Mucosa of stomach (tissue), 1 donor: Measurements from ENCODE around the gene HES6.

Experiments used
- H3K27me3 ChIP-seq: one replicate; pipeline ENCODE4 v1.7.0; 2013; ENCODE audit warnings: mild to moderate bottlenecking, low read length; ENCODE audit not compliant: control insufficient read depth, insufficient read depth
- H3K36me3 ChIP-seq: one replicate; pipeline ENCODE4 v1.7.0; 2013; ENCODE audit warnings: low read length; ENCODE audit not compliant: control insufficient read depth, insufficient read depth
- H3K4me1 ChIP-seq: one replicate; pipeline ENCODE4 v1.7.0; 2013; ENCODE audit warnings: mild to moderate bottlenecking, low read length; ENCODE audit not compliant: control insufficient read depth, insufficient read depth
- H3K4me3 ChIP-seq: one replicate; pipeline ENCODE4 v1.7.0; 2013; ENCODE audit warnings: low read length
- H3K9ac ChIP-seq: one replicate; pipeline ENCODE4 v1.7.0; 2013; ENCODE audit warnings: mild to moderate bottlenecking, low read length, moderate library complexity
- H3K9me3 ChIP-seq: one replicate; pipeline ENCODE4 v1.7.0; 2013; ENCODE audit warnings: mild to moderate bottlenecking, low read length, moderate library complexity; ENCODE audit not compliant: control insufficient read depth
- donor health status: Pancreatic carcinoma.

The HES6 gene

GRCh38 chr2:238224356-238225035 is 15.3 kb downstream of the HES6 start:
- no peak overlapping the region for H3K9ac ChIP-seq
- no peaks in the 10 kb centered on the region for H3K9me3 ChIP-seq
- H3K4me3 ChIP-seq: no peak overlapping the region
- no peaks in the 10 kb centered on the region for H3K27me3 ChIP-seq
- H3K36me3 ChIP-seq: no peaks in the 10 kb centered on the region
- H3K4me1 ChIP-seq: peaks cover 9% of the 10 kb centered on the region

DNA sequence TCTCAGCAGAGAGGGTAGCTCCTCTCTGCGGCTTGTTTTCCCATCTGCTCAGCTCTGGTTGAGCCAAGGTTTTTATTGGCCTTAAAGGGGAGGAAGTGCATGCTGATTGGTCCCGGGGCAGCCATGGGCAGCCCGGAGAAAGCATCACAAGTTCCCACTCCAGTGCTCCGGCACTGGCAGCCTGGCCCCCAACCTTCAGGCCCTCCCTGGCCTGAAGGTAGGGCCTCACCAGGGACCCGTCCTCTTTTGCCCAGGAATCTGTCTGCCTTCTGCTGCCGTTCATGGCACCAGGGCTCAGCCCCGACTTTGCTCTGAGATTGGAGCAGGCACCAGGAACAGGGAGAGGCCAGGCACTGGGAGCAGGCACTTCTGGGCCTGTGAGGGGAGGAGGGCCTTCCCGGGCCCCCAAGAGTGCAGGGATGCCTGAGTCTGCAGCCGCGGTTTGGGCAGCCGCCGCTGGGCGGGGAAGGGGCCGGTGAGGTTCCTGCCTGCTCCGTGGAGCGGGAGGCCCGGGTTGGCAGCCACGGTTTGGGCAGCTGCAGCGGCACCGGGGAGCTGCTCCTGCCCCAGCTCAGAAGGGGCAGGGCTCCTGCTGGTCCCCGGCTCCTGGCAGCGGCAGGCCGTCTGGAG is 18.8 kb downstream of the HES6 start:
- no peaks in the 10 kb centered on the region for H3K9me3 ChIP-seq
- H3K9ac ChIP-seq: no peak overlapping the region
- no peaks in the 10 kb centered on the region for H3K36me3 ChIP-seq
- no peaks in the 10 kb centered on the region for H3K27me3 ChIP-seq
- H3K4me3 ChIP-seq: no peak overlapping the region
- H3K4me1 ChIP-seq: no peaks in the 10 kb centered on the region

GRCh38 chr2:238220274-238220891 is 19.5 kb downstream of the HES6 start:
- Histone ChIP-seq H3K9me3 (no peaks in the 10 kb centered on the region), H3K9ac (no peak overlapping the region), H3K4me1 (no peaks in the 10 kb centered on the region), H3K27me3 (no peaks in the 10 kb centered on the region), H3K36me3 (no peaks in the 10 kb centered on the region), H3K4me3 (no peak overlapping the region)

DNA sequence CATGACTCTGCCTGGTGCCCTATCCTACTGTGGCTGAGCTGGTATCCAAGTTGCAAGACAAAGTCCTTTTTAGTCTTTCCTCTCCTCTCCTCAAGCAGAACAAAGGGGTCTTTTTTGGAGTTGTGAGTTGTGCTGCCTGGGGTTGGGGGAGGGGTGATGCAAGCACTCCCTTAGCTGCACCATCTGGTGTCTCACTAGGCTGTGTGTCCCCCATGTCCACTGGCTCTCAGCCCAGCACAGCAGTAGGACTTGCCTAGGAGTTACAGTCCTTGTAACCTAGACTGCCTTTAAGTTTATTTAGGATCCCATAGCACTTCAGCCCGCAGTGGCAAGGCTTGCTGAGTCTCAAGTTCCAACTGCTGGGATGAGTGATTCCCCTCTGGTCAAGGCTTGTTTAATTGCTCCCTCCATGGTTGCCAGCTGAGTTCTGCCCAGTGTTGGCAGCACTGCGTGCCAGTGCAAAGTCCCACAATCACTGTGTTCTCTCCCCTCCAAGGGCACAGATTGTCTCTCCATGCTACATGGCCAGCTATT is 23.1 kb downstream of the HES6 start:
- Histone ChIP-seq H3K4me1 (no peaks in the 10 kb centered on the region), H3K9ac (no peak overlapping the region), H3K27me3 (no peaks in the 10 kb centered on the region), H3K9me3 (no peaks in the 10 kb centered on the region), H3K36me3 (no peaks in the 10 kb centered on the region), H3K4me3 (no peak overlapping the region)

DNA sequence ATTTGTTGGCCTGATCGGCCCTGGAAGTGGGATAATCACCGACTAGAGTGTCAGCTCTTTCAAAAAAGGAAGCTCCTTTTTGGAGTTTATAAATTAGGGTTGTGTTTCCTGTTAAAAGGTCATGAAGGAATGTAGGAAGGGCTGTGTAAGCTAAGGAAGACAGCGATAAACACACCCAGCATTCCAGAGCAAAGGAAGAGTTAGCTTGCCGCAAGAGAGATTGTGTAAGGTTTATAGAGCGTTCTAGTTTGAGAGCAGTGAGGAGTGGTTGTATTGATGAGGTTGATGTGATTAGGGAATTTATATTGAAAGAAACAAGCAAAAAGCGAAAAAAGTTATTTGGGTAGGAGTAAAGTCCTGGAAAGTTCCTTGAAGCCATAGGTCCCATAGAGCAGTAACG is 32.8 kb downstream of the HES6 start:
- Histone ChIP-seq H3K9ac (no peak overlapping the region), H3K4me1 (peaks cover 8% of the 10 kb centered on the region), H3K4me3 (no peak overlapping the region), H3K27me3 (peaks cover 3% of the 10 kb centered on the region), H3K9me3 (no peaks in the 10 kb centered on the region), H3K36me3 (no peaks in the 10 kb centered on the region)

DNA sequence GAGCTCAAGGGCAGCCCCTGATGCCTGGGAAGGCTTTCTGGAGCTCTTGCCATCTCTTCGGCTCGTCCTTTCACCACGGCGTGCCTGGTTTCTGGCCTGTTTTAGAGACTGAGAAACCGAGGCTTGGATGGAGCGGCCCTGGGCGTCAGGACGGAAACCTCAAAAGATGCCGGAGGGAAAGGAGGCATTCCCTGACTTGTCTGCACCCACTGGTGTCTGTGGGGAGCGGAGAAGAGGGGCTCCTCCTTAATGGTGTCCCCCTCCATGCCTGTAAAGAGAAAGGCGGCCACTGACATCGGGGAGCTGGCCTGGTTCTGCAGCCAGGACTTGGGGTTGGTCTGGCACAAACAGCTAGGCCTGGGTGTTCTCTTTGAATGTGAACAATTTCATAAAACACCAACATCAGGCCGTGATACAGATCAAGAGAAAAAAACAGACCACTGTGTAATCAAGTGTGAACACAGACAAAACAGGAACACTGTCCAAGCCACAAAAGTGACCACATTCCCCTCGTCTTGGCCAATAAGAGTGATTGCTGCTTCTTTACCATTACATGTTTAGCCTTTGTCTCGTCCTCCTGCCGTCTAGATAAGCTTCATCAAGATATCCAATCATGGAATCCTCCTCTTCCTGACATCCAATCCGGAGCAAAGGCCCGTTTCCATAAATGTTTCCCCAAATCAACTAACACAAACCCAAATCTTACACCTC is 35.7 kb downstream of the HES6 start:
- peaks cover 3% of the 10 kb centered on the region for H3K27me3 ChIP-seq
- no peaks in the 10 kb centered on the region for H3K9me3 ChIP-seq
- H3K36me3 ChIP-seq: no peaks in the 10 kb centered on the region
- peaks cover 16% of the 10 kb centered on the region for H3K4me1 ChIP-seq
- peak overlapping the region; percentile 33 for H3K4me3 ChIP-seq
- H3K9ac ChIP-seq: peak overlapping the region; percentile 90

DNA sequence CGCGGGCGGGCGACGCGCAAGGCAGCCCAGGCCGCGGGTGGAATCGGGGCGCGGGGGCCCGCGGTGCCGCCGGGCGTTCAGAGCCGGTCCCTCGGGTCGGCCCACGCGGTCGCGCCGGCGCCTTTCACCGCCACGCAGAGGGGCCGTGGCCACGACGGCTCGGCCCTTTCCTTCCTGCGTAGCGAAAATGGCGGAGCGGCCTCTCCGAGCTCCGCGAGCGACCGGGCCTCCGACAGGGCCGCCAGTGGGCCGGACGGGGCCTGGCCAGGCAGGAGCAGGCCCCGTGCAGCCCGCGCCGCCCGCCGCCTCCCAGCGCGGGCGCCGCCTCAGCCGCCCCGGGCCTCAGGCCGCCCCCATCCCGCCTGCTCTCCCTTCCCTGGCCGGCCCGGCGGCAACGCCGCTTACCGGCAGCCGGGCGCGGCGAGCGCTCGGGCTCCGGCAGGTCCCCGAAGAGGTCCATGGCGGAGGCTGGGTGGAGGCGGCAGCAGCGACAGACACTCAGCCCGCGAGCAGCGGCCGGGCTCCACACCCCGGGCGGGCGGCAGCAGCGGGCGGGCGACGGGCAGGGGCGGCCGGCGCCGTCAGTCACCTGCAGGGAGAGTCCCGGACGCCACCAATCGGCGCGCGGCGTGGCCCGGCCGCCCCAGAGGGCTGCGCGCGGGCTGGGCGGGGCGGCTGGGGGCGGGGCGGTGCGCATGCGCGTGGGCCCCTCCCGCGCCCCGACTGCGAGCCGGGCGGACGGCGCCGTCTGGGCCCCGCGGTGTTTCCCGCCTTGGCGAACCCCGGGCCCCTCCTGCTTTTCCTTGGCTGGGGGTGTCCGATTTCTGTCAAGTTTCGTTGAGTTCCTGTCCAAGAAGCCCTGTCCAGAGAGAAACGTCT is 36.5 kb downstream of the HES6 start, which contains the start of gene ILKAP:
Gene ILKAP (minus strand): TSS at position 602 of the 879 bp plus-strand sequence. CDS start 142 bp downstream, at position 460.
- H3K9me3 ChIP-seq: no peaks in the 10 kb centered on the region
- peak within 1 kb of the TSS; percentile 80 for H3K4me3 ChIP-seq
- peaks cover 16% of the 10 kb centered on the region for H3K4me1 ChIP-seq

DNA sequence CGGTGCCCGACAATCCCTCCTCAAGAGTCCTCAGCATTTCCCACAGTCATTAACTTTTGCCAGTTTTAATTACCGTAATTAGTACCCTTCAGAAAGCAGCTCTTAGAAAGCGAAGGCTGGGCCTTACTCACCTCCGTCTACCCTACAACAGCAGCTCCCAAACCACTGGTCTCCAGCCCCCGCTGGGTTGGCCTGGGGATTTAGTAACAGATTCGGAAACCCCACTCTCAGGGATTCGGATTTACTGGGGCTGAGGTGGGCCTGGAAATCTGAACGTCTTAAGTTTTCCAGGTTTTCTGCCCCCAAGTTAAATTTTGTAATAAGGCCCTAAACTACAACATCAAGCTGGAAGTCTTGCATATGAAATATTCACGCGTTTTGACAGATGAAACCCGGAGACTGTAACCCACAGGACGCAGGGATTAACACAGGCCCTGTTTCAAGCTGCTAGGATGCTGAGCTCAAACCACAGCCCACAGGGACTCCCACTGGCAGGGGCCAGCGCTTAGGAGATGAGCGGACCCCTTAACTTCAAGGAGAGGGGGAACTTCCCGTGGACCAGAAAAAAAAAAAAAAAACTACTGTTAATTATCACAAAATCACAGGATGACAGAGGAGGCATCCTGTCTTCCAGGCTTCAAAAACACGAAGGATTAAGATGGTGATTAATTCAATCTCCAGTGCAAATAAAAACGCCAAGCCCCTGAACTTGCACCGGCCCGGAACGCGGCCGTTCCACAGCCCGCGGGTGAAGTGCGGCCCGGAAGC is 37.3 kb downstream of the HES6 start:
- Histone ChIP-seq H3K4me3 (peak overlapping the region; percentile 80), H3K9me3 (no peaks in the 10 kb centered on the region), H3K27me3 (no peaks in the 10 kb centered on the region), H3K36me3 (no peaks in the 10 kb centered on the region), H3K9ac (peak overlapping the region; percentile 83), H3K4me1 (peaks cover 16% of the 10 kb centered on the region)

More for the DNA sequence above, 36.5 kb downstream of the HES6 start, which contains the start of gene ILKAP:
- Histone ChIP-seq H3K9ac (peak within 1 kb of the TSS; percentile 90), H3K36me3 (no peaks in the 10 kb centered on the region), H3K27me3 (peaks cover 3% of the 10 kb centered on the region)

GRCh38 chr2:238190445-238190844 is 49.4 kb downstream of the HES6 start:
- H3K9me3 ChIP-seq: no peaks in the 10 kb centered on the region
- no peaks in the 10 kb centered on the region for H3K4me1 ChIP-seq
- peaks cover 19% of the 10 kb centered on the region for H3K36me3 ChIP-seq
- H3K27me3 ChIP-seq: no peaks in the 10 kb centered on the region
- H3K9ac ChIP-seq: no peak overlapping the region
- H3K4me3 ChIP-seq: no peak overlapping the region
